HepG2 (cell line): ENCODE data around the gene LTBR. TPM values are rescaled to one million over a fixed set of nuclear protein-coding genes. Genes with fewer than 3 reads are reported as not detected.

Experiments used
- GMEB1 ChIP-seq: sonication (generic); formaldehyde crosslinking; IDR thresholded peaks from 2 replicates; pipeline ENCODE4 v1.5.1; 2020; ENCODE audit warnings: missing genetic modification reagents, mild to moderate bottlenecking, borderline replicate concordance
- MBD4 ChIP-seq: IDR thresholded peaks from 2 replicates; pipeline ENCODE4 v1.6.1; 2012; ENCODE audit warnings: low read length, inconsistent platforms, borderline replicate concordance
- MLLT10 ChIP-seq: sonication (generic); formaldehyde crosslinking; IDR thresholded peaks from 2 replicates; pipeline ENCODE4 v1.4.0; 2020; ENCODE audit warnings: missing genetic modification reagents
- NFE2L2 ChIP-seq: fragments of 150-350 bp; IDR thresholded peaks from 2 replicates; pipeline ENCODE4 v1.6.1; 2014; ENCODE audit warnings: low read length
- ZBTB8A ChIP-seq: sonication (generic); formaldehyde crosslinking; IDR thresholded peaks from 2 replicates; pipeline ENCODE4 v1.4.0; 2020; ENCODE audit warnings: mild to moderate bottlenecking, low read depth, missing genetic modification reagents, borderline replicate concordance
- ZFP36 ChIP-seq: fragments of 150-350 bp; IDR thresholded peaks from 2 replicates; pipeline ENCODE4 v1.6.1; 2018; ENCODE audit warnings: borderline replicate concordance, low read length, low read depth; ENCODE audit not compliant: partially characterized antibody
- ZNF230 ChIP-seq: sonication (generic); formaldehyde crosslinking; IDR thresholded peaks from 2 replicates; pipeline ENCODE4 v1.4.0; 2020; ENCODE audit warnings: mild to moderate bottlenecking, missing genetic modification reagents
- ZNF550 ChIP-seq: sonication (generic); formaldehyde crosslinking; IDR thresholded peaks from 2 replicates; pipeline ENCODE4 v1.4.0; 2020; ENCODE audit warnings: mild to moderate bottlenecking, missing genetic modification reagents, borderline replicate concordance
- ZNF746 ChIP-seq: sonication (generic); formaldehyde crosslinking; IDR thresholded peaks from 2 replicates; pipeline ENCODE4 v1.8.0; 2022; ENCODE audit warnings: mild to moderate bottlenecking, missing genetic modification reagents
- ZSCAN29 ChIP-seq: sonication (generic); formaldehyde crosslinking; conservative IDR thresholded peaks from 2 replicates; pipeline ENCODE4 v1.4.0; 2020; ENCODE audit warnings: mild to moderate bottlenecking, missing genetic modification reagents
- polyA plus RNA-seq, 8 experiments: library from polyadenylated mRNA; depleted of rRNA in 3 of 8; stranded (reverse) in 7 of 8; unstranded in 1 of 8; fragments of >200 nt; fragmentation: Illumina TruSeq in 4 of 8; extraction: Trizol in 4 of 8; gene quantifications; 2 replicates each; pipeline versions ENCODE4 v1.2.1 to v1.2.3, GENCODE V29; 2011 to 2016; ENCODE audit warnings: low read depth in 4 of 8, missing spikeins in 1 of 8, mixed read lengths in 1 of 8; ENCODE audit not compliant: insufficient read depth in 1 of 8
- total RNA-seq, 5 experiments: library from RNA; depleted of rRNA; stranded (reverse); fragments of >200 nt; fragmentation: Illumina TruSeq; extraction: Trizol; gene quantifications; 2 replicates each; pipeline ENCODE4 v1.2.3, GENCODE V29; 2016; ENCODE audit warnings: low read depth in 1 of 5
- TF ChIP-seq, protein P1 (sequence below), 2 experiments: fragments of 450-650 bp in 1 of 2; sonication (generic) in 1 of 2; formaldehyde crosslinking in 1 of 2; IDR thresholded peaks; 2 replicates each; pipeline versions ENCODE4 v1.6.1 to v1.8.0; 2016 to 2022; ENCODE audit warnings: antibody characterized with exemption in 1 of 2, mild to moderate bottlenecking in 1 of 2, missing genetic modification reagents in 1 of 2
- TF ChIP-seq, protein P2 (sequence below): sonication (generic); formaldehyde crosslinking; IDR thresholded peaks from 2 replicates; pipeline ENCODE4 v1.4.0; 2020; ENCODE audit warnings: mild to moderate bottlenecking, missing genetic modification reagents, borderline replicate concordance

The LTBR gene
- total and polyA plus RNA-seq, 2 of the 13 experiments (the other 11 are each of a cell fraction or from before 2014, with no cell fraction given) = 31.4 to 34.8 TPM

DNA sequence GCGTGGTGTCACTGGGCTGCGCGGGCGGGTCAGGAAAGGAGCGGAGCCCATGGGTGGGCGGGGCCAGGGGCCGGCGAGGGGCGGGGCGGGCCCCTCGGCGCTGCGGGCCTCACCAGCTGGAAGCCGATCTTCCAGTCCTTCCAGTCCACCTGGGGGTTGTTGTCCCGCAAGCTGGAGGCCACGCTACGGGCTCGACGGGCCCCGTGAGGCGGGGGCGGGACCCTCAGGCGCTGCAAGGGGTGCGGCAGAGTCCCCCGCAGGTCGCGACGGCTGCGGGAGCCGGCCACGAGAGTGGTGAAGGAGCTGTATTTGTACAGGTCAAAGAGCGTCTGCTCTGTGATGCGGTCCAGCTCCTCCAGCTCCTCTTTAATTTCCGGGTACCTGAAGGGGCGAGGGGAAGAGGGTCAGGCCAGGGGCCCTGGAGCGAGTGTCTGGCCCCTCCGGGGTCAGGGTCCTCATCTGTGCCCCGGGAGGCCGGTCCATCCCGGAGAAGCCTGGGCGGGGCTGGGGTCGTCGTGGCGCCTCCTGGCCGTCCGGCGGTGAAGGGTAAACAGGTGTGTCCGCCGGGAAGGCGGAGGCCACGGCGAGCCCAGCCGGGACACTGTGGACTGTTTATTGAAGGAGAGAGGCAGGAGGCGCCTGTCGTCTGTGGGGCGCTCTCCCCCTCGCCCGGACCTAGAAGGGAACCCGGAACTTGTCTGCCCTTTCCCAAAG is 20.5 kb upstream of the LTBR start (continued):
- TF ChIP-seq, protein P1, sequence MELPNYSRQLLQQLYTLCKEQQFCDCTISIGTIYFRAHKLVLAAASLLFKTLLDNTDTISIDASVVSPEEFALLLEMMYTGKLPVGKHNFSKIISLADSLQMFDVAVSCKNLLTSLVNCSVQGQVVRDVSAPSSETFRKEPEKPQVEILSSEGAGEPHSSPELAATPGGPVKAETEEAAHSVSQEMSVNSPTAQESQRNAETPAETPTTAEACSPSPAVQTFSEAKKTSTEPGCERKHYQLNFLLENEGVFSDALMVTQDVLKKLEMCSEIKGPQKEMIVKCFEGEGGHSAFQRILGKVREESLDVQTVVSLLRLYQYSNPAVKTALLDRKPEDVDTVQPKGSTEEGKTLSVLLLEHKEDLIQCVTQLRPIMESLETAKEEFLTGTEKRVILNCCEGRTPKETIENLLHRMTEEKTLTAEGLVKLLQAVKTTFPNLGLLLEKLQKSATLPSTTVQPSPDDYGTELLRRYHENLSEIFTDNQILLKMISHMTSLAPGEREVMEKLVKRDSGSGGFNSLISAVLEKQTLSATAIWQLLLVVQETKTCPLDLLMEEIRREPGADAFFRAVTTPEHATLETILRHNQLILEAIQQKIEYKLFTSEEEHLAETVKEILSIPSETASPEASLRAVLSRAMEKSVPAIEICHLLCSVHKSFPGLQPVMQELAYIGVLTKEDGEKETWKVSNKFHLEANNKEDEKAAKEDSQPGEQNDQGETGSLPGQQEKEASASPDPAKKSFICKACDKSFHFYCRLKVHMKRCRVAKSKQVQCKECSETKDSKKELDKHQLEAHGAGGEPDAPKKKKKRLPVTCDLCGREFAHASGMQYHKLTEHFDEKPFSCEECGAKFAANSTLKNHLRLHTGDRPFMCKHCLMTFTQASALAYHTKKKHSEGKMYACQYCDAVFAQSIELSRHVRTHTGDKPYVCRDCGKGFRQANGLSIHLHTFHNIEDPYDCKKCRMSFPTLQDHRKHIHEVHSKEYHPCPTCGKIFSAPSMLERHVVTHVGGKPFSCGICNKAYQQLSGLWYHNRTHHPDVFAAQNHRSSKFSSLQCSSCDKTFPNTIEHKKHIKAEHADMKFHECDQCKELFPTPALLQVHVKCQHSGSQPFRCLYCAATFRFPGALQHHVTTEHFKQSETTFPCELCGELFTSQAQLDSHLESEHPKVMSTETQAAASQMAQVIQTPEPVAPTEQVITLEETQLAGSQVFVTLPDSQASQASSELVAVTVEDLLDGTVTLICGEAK (IDR thresholded peaks at IDR 0.05) = no peak
- TF ChIP-seq, protein P1 (CRISPR knock-in tag; IDR thresholded peaks at IDR 0.05) = peak; percentile 51; the same call in 1 of the 2 replicates
- no peak for TF ChIP-seq MLLT10 (CRISPR knock-in tag)
- TF ChIP-seq, protein P2, sequence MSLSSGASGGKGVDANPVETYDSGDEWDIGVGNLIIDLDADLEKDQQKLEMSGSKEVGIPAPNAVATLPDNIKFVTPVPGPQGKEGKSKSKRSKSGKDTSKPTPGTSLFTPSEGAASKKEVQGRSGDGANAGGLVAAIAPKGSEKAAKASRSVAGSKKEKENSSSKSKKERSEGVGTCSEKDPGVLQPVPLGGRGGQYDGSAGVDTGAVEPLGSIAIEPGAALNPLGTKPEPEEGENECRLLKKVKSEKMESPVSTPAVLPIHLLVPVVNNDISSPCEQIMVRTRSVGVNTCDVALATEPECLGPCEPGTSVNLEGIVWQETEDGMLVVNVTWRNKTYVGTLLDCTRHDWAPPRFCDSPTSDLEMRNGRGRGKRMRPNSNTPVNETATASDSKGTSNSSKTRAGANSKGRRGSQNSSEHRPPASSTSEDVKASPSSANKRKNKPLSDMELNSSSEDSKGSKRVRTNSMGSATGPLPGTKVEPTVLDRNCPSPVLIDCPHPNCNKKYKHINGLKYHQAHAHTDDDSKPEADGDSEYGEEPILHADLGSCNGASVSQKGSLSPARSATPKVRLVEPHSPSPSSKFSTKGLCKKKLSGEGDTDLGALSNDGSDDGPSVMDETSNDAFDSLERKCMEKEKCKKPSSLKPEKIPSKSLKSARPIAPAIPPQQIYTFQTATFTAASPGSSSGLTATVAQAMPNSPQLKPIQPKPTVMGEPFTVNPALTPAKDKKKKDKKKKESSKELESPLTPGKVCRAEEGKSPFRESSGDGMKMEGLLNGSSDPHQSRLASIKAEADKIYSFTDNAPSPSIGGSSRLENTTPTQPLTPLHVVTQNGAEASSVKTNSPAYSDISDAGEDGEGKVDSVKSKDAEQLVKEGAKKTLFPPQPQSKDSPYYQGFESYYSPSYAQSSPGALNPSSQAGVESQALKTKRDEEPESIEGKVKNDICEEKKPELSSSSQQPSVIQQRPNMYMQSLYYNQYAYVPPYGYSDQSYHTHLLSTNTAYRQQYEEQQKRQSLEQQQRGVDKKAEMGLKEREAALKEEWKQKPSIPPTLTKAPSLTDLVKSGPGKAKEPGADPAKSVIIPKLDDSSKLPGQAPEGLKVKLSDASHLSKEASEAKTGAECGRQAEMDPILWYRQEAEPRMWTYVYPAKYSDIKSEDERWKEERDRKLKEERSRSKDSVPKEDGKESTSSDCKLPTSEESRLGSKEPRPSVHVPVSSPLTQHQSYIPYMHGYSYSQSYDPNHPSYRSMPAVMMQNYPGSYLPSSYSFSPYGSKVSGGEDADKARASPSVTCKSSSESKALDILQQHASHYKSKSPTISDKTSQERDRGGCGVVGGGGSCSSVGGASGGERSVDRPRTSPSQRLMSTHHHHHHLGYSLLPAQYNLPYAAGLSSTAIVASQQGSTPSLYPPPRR = peak; percentile 68
- peak; percentile 88 for TF ChIP-seq ZNF746
- no peak for TF ChIP-seq NFE2L2
- TF ChIP-seq GMEB1 (CRISPR knock-in tag) = peak; percentile 50; the same call in 1 of the 2 replicates
- TF ChIP-seq MBD4 = no peak
- peak; percentile 16; the same call in 1 of the 2 replicates for TF ChIP-seq ZNF550 (CRISPR knock-in tag)
- 0 out of 2 replicates have a peak, but pooled peaks have one; percentile 52 for TF ChIP-seq ZBTB8A
- TF ChIP-seq ZNF230 (CRISPR knock-in tag) = peak; percentile 78; the same call in 1 of the 2 replicates
- peak; percentile 75 for TF ChIP-seq ZSCAN29 (CRISPR knock-in tag)
- TF ChIP-seq ZFP36 = no peak
